HFF-Myc (cell line): ENCODE results near the gene CLIC6.

Experiments
- DNase-seq: peaks from one replicate; pipeline ENCODE4 v3.0.0-alpha.2; 2011; ENCODE audit warnings: low read depth; ENCODE audit errors: extremely low read depth
- H3K4me3 ChIP-seq: replicated peaks from 2 replicates; pipeline ENCODE4 v1.5.1; 2011; ENCODE audit warnings: low read depth, mild to moderate bottlenecking, control low read depth, low read length
- CTCF ChIP-seq: IDR thresholded peaks from 2 replicates; pipeline ENCODE4 v1.5.1; 2012; ENCODE audit warnings: mild to moderate bottlenecking, low read depth, low read length, control low read depth; ENCODE audit errors: missing control alignments

Gene CLIC6

GRCh38 chr21:34754690-34755647 is 86.2 kb downstream of the CLIC6 start:
- DNase-seq = no peak
- no peak overlapping the region for H3K4me3 ChIP-seq
- no peak for TF ChIP-seq CTCF

- no peak for DNase-seq
- no peak for TF ChIP-seq CTCF
- no peak overlapping the region for H3K4me3 ChIP-seq
These were observed 93.0 kb downstream of the CLIC6 start for GRCh38 chr21:34761758-34762330.

GRCh38 chr21:34762786-34763185 is 94.0 kb downstream of the CLIC6 start:
- peak; percentile 21 for DNase-seq
- peak; percentile 10 for TF ChIP-seq CTCF
- no peak overlapping the region for H3K4me3 ChIP-seq

GRCh38 chr21:34764715-34765284 is 96.0 kb downstream of the CLIC6 start:
- no peak for DNase-seq
- H3K4me3 ChIP-seq = no peak overlapping the region
- TF ChIP-seq CTCF = no peak

GRCh38 chr21:34765619-34766018 is 96.8 kb downstream of the CLIC6 start:
- DNase-seq = no peak
- no peak for TF ChIP-seq CTCF
- no peak overlapping the region for H3K4me3 ChIP-seq

GRCh38 chr21:34766862-34767261 is 98.1 kb downstream of the CLIC6 start:
- no peak for DNase-seq
- H3K4me3 ChIP-seq = no peak overlapping the region
- TF ChIP-seq CTCF = no peak
